ENCODE measurements around the gene CCM2. TPM values are rescaled to one million over a fixed set of nuclear protein-coding genes. Genes with fewer than 3 reads are reported as not detected.
"Not testable (repeated sequence)": the region's sequence is repeated elsewhere in the genome, so short reads cannot be mapped to it uniquely, and the experiment has no call there.

The CCM2 gene
- polyA plus RNA-seq, 4 donors = 24.9 to 30.3 (median 28.0) TPM

- no peak for DNase-seq (ENCODE audit: low read depth in 4 of 4, low spot score in 3 of 4)
Observed at GRCh38 chr7:45092100-45092930, 92.3 kb downstream of the CCM2 start.

- DNase-seq (ENCODE audit: low read depth in 4 of 4, low spot score in 3 of 4) = no peak
Observed at GRCh38 chr7:45092931-45093235, 92.9 kb downstream of the CCM2 start.

- no peak for DNase-seq (ENCODE audit: low read depth in 4 of 4, low spot score in 3 of 4)
Observed at GRCh38 chr7:45098983-45099839, 99.2 kb downstream of the CCM2 start.

GRCh38 chr7:45099891-45100760 is 100.1 kb downstream of the CCM2 start:
- no peak for DNase-seq (ENCODE audit: low read depth in 4 of 4, low spot score in 3 of 4)

- DNase-seq (ENCODE audit: low read depth in 4 of 4, low spot score in 3 of 4) = no peak
Observed at GRCh38 chr7:45100761-45101480, 100.9 kb downstream of the CCM2 start.

- DNase-seq (ENCODE audit: low read depth in 4 of 4, low spot score in 3 of 4) = no peak
Observed at GRCh38 chr7:45101748-45102147, 101.7 kb downstream of the CCM2 start.

GRCh38 chr7:45102785-45103712 is 103.0 kb downstream of the CCM2 start:
- no peak for DNase-seq (ENCODE audit: low read depth in 4 of 4, low spot score in 3 of 4)

GRCh38 chr7:45103958-45104843 is 104.2 kb downstream of the CCM2 start:
- no peak for DNase-seq (ENCODE audit: low read depth in 4 of 4, low spot score in 3 of 4)

GRCh38 chr7:45104844-45105587 is 105.0 kb downstream of the CCM2 start:
- no peak for DNase-seq (ENCODE audit: low read depth in 4 of 4, low spot score in 3 of 4)

GRCh38 chr7:45105588-45106188 is 105.7 kb downstream of the CCM2 start:
- DNase-seq (ENCODE audit: low read depth in 4 of 4, low spot score in 3 of 4) = no peak

- DNase-seq (ENCODE audit: low read depth in 4 of 4, low spot score in 3 of 4) = no peak
Observed at GRCh38 chr7:45106820-45107219, 106.8 kb downstream of the CCM2 start.

GRCh38 chr7:45107356-45107755 is 107.4 kb downstream of the CCM2 start:
- no peak for DNase-seq (ENCODE audit: low read depth in 4 of 4, low spot score in 3 of 4)

GRCh38 chr7:45108863-45109262 is 108.9 kb downstream of the CCM2 start:
- no peak for DNase-seq (ENCODE audit: low read depth in 4 of 4, low spot score in 3 of 4)

- peak; percentile 89 to 95 (median 92) for DNase-seq (ENCODE audit: low read depth in 4 of 4, low spot score in 3 of 4)
Observed at GRCh38 chr7:45111298-45112223, 111.6 kb downstream of the CCM2 start, which contains the start of gene TBRG4. TSS of gene TBRG4 (minus strand) at chr7:45111697. CDS start at chr7:45109237, 2,460 bp downstream.

GRCh38 chr7:45112648-45113047 is 112.6 kb downstream of the CCM2 start:
- DNase-seq (ENCODE audit: low read depth in 4 of 4, low spot score in 3 of 4) = no peak

GRCh38 chr7:45114257-45114656 is 114.3 kb downstream of the CCM2 start:
- DNase-seq (ENCODE audit: low read depth in 4 of 4, low spot score in 3 of 4) = not testable (repeated sequence)

Data from left renal pelvis (tissue), 4 donors.